Measurements from ENCODE around the gene TMEM116.

TMEM116 gene

GRCh38 chr12:111887926-111888745 is 124.8 kb downstream of the TMEM116 start:
- H3K4me1 ChIP-seq (ENCODE audit: control insufficient read depth, insufficient read depth, low read length), result no peaks in the 10 kb centered on the region
- no peak overlapping the region for H3K27ac ChIP-seq (ENCODE audit: low read depth, low read length)
- H3K27me3 ChIP-seq (ENCODE audit: control insufficient read depth, insufficient read depth, low read length), result no peaks in the 10 kb centered on the region
- no peaks in the 10 kb centered on the region for H3K9me3 ChIP-seq (ENCODE audit: control insufficient read depth, insufficient read depth, low read depth, low read length)
- H3K36me3 ChIP-seq (ENCODE audit: control insufficient read depth, insufficient read depth, low read length), result peaks cover 97% of the 10 kb centered on the region
- no peak overlapping the region for H3K9ac ChIP-seq (ENCODE audit: low read length)
- no peak overlapping the region for H3K4me3 ChIP-seq (ENCODE audit: low read depth, low read length)

GRCh38 chr12:111886662-111887545 is 126.1 kb downstream of the TMEM116 start:
- Histone ChIP-seq H3K36me3 (ENCODE audit: control insufficient read depth, insufficient read depth, low read length) (peaks cover 95% of the 10 kb centered on the region), H3K9ac (ENCODE audit: low read length) (no peak overlapping the region), H3K27me3 (ENCODE audit: control insufficient read depth, insufficient read depth, low read length) (no peaks in the 10 kb centered on the region), H3K4me1 (ENCODE audit: control insufficient read depth, insufficient read depth, low read length) (no peaks in the 10 kb centered on the region), H3K27ac (ENCODE audit: low read depth, low read length) (no peak overlapping the region), H3K4me3 (ENCODE audit: low read depth, low read length) (no peak overlapping the region), H3K9me3 (ENCODE audit: control insufficient read depth, insufficient read depth, low read depth, low read length) (no peaks in the 10 kb centered on the region)

GRCh38 chr12:111881716-111882115 is 131.2 kb downstream of the TMEM116 start:
- H3K27me3 ChIP-seq (ENCODE audit: control insufficient read depth, insufficient read depth, low read length), result no peaks in the 10 kb centered on the region
- H3K4me3 ChIP-seq (ENCODE audit: low read depth, low read length), result no peak overlapping the region
- H3K4me1 ChIP-seq (ENCODE audit: control insufficient read depth, insufficient read depth, low read length), result no peaks in the 10 kb centered on the region
- no peak overlapping the region for H3K9ac ChIP-seq (ENCODE audit: low read length)
- peaks cover 86% of the 10 kb centered on the region for H3K36me3 ChIP-seq (ENCODE audit: control insufficient read depth, insufficient read depth, low read length)
- H3K9me3 ChIP-seq (ENCODE audit: control insufficient read depth, insufficient read depth, low read depth, low read length), result no peaks in the 10 kb centered on the region
- H3K27ac ChIP-seq (ENCODE audit: low read depth, low read length), result no peak overlapping the region
